ENCODE results near the gene RALGAPB.
A peak's percentile ranks its signal among the peaks of the same experiment; 100 is the strongest.
"Not testable (repeated sequence)": the region's sequence is repeated elsewhere in the genome, so short reads cannot be mapped to it uniquely, and the experiment has no call there.

RALGAPB gene

DNA sequence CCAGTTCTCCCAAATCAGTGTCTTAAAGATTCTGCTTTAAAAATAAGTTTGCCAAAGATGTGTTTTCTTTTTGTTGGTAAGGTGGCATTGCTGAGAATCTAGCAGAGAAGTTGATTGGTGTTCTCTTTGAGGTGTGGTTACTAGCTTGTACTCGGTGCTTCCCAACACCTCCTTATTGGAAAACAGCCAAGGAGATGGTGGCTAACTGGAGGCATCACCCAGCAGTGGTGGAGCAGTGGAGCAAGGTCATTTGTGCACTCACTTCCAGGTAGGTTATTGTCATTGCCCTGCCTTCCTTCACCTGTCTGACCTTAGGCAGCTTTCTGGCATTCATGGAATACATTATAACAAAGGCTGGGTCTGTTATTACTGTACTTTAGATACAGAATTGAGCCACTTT lies 26.7 kb downstream of the RALGAPB start:
- no peak for DNase-seq

DNA sequence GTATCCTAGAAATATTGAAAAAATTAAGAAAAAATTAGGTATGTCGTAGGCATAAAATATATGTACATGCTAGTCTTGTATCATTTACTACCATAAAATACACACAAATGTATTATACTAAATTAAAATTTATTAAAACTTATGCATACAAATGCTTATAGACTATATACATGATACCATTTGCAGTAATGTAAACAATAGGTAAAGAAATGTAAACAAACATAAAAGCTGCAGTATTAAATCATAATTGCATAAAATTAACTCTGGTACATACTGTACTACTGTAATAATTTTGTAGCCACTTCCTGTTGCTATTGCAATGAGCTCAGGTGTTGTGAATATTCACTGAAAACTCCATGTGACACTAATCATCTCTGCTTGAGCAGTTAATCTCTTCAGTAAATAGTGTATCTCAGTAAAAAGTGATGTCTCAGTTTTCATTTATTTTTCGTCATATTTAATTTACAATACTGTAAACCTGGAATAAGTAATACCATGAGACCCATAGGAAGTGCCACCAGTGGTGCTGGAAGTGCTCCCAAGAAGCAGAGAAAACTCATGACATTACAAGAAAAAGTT lies 29.3 kb downstream of the RALGAPB start:
- no peak for DNase-seq

- DNase-seq: no peak
Measured at GRCh38 chr20:38504368-38505090, 31.9 kb downstream of the RALGAPB start.

DNA sequence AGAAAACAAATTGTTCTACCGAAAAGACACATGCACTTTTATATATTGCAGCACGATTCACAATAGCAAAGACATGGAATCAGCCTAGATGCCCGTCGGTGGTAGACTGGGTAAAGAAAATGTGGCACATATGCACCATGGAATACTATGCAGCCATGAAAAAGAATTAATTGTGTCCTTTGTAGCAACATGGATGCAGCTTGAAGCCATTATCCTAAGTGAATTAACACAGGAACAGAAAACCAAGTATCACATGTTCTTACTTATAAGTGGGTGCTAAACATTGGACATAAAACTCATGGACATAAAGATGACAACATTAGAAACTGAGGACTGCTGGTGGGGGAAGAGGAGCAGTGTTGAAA lies 32.4 kb downstream of the RALGAPB start:
- no peak for DNase-seq

DNA sequence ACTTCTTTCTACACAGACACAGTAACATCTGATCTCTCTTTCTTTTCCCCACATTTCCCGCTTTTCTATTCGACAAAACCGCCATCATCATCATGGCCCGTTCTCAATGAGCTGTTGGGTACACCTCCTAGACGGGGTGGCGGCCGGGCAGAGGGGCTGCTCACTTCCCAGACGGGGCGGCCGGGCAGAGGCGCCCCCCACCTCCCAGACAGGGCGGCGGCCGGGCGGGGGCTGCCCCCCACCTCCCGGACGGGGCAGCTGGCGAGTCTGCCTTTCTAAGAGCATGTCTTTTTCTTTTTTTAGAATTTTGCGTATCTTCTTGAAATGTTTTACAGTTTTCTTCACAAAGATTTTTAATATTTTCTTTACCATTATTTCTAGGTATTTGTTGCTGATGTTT lies 39.1 kb downstream of the RALGAPB start:
- not testable (repeated sequence) for DNase-seq

DNA sequence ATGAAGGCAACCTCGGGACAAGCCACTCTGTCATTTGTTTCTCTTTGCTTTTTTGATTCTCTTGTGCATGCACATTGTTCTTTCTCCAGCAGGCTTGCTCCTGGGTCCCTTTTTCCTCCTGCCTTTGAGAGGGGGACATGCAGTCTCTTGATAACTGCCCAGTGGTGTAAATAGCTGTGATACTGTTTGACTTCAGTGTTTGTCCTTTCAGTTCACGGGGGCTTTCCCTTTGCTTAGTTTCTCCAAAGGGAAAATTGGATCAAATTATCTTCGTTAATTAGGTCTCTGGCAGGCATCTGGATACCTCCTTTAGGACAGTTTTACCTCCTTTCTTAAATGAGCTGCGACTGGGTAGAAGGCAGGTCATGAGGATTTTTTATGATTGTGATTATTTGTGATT lies 41.5 kb downstream of the RALGAPB start:
- no peak for DNase-seq

GRCh38 chr20:38514947-38515346 lies 42.3 kb downstream of the RALGAPB start:
- DNase-seq: no peak

- no peak for DNase-seq
Measured at GRCh38 chr20:38515631-38516030, 43.0 kb downstream of the RALGAPB start.

GRCh38 chr20:38519426-38519825 lies 46.8 kb downstream of the RALGAPB start:
- DNase-seq: no peak

GRCh38 chr20:38520261-38520660 lies 47.6 kb downstream of the RALGAPB start:
- no peak for DNase-seq

GRCh38 chr20:38523697-38524096 lies 51.1 kb downstream of the RALGAPB start:
- peak; percentile 71 for DNase-seq

GRCh38 chr20:38528167-38528566 lies 55.5 kb downstream of the RALGAPB start:
- no peak for DNase-seq

DNA sequence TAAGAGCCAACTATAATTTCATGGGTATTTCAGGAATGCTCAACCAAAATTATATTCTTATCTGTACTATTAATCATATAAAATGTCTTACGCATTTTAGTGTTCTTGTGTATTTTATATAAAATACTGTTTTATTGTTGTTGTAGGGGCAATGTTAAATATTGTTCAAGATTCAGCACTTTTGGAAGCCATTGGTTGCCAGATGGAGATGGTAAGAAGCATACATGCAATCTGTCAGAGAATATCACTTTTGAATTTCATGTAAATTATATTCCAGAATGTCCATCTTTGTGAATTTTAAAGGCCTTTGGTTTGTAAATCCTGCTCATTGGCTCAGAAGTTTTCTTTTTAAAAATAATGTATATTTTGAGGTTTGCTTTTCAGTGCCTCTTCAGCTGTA lies 58.4 kb downstream of the RALGAPB start:
- no peak for DNase-seq

GRCh38 chr20:38534756-38535155 lies 62.1 kb downstream of the RALGAPB start:
- no peak for DNase-seq

GRCh38 chr20:38536310-38536709 lies 63.7 kb downstream of the RALGAPB start:
- peak; percentile 47 for DNase-seq

DNA sequence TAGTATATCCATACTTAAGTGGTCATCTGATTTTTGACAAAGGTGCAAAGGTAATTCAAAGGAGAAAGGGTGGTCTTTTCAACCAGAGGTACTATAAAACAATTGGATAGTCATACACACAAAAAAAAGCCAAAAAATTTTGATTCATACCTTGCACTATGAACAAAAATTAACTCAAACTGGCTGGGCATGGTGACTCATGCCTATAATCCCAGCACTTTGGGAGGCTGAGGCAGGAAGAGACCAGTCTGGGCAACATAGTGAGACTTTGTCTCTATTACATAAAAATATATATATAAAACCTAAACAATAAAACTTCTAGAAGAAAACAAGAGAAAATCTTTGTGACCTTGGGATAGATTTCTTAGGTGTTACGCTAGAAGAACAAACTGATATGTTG lies 64.5 kb downstream of the RALGAPB start:
- DNase-seq: no peak

DNA sequence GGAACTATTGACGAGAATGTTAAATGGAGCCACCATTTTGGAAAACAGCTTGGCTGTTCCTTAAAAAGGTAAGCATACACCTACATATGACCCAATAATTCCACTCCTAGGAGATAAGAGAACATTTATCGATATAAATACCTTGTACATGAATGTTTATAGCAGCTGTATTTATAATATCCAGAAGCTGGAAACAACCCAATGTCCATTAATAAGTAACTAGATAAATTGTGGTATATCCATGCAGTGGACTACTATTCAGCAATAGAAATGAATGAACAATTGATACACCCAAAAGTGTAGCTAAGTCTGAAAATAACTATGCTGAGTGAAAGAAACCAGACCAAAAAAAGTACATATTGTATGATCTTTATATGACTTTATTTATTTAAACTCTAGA lies 66.1 kb downstream of the RALGAPB start:
- DNase-seq: no peak

- no peak for DNase-seq
Measured at GRCh38 chr20:38543014-38543906, 70.6 kb downstream of the RALGAPB start.

- DNase-seq: no peak
Measured at GRCh38 chr20:38545771-38546170, 73.1 kb downstream of the RALGAPB start.

GRCh38 chr20:38547288-38548085 lies 74.8 kb downstream of the RALGAPB start:
- DNase-seq: no peak

- DNase-seq: no peak
Measured at GRCh38 chr20:38548356-38549083, 75.9 kb downstream of the RALGAPB start.

- peak; percentile 8 for DNase-seq
Measured at GRCh38 chr20:38550274-38550673, 77.6 kb downstream of the RALGAPB start.
